ENCODE results near the gene SLC10A7. TPM values are rescaled to one million over a fixed set of nuclear protein-coding genes. Genes with fewer than 3 reads are reported as not detected.

The SLC10A7 gene
- total and polyA plus RNA-seq, 4 donors: 7.3 to 25.6 (median 15.5) TPM

- no peaks in the 10 kb centered on the region for H3K27me3 ChIP-seq (ENCODE audit: control insufficient read depth, insufficient read depth, low read length)
- DNase-seq (ENCODE audit: low read depth in 4 of 6, low spot score in 6 of 6): no peak
- no peaks in the 10 kb centered on the region for H3K9me3 ChIP-seq (ENCODE audit: control insufficient read depth, insufficient read depth, low read length)
- H3K4me1 ChIP-seq (ENCODE audit: control insufficient read depth, insufficient read depth, low read length): no peaks in the 10 kb centered on the region
- H3K36me3 ChIP-seq (ENCODE audit: control insufficient read depth, insufficient read depth, low read length): no peaks in the 10 kb centered on the region
- no peak overlapping the region for H3K27ac ChIP-seq (ENCODE audit: low read depth, low read length)
- no peak overlapping the region for H3K4me3 ChIP-seq (ENCODE audit: low read depth, low read length)
- WGBS (ENCODE audit: insufficient coverage): 100% methylated on average over 2 of the region's 4 CpGs
Measured at GRCh38 chr4:146334862-146335449, 186.8 kb downstream of the SLC10A7 start.

GRCh38 chr4:146333895-146334262 is 187.9 kb downstream of the SLC10A7 start:
- no peak for DNase-seq (ENCODE audit: low read depth in 4 of 6, low spot score in 6 of 6)
- H3K36me3 ChIP-seq (ENCODE audit: control insufficient read depth, insufficient read depth, low read length): no peaks in the 10 kb centered on the region
- 100% methylated on average over 2 of the region's 2 CpGs for WGBS (ENCODE audit: insufficient coverage)
- no peaks in the 10 kb centered on the region for H3K27me3 ChIP-seq (ENCODE audit: control insufficient read depth, insufficient read depth, low read length)
- no peaks in the 10 kb centered on the region for H3K9me3 ChIP-seq (ENCODE audit: control insufficient read depth, insufficient read depth, low read length)
- no peaks in the 10 kb centered on the region for H3K4me1 ChIP-seq (ENCODE audit: control insufficient read depth, insufficient read depth, low read length)
- no peak overlapping the region for H3K4me3 ChIP-seq (ENCODE audit: low read depth, low read length)
- no peak overlapping the region for H3K27ac ChIP-seq (ENCODE audit: low read depth, low read length)

DNA sequence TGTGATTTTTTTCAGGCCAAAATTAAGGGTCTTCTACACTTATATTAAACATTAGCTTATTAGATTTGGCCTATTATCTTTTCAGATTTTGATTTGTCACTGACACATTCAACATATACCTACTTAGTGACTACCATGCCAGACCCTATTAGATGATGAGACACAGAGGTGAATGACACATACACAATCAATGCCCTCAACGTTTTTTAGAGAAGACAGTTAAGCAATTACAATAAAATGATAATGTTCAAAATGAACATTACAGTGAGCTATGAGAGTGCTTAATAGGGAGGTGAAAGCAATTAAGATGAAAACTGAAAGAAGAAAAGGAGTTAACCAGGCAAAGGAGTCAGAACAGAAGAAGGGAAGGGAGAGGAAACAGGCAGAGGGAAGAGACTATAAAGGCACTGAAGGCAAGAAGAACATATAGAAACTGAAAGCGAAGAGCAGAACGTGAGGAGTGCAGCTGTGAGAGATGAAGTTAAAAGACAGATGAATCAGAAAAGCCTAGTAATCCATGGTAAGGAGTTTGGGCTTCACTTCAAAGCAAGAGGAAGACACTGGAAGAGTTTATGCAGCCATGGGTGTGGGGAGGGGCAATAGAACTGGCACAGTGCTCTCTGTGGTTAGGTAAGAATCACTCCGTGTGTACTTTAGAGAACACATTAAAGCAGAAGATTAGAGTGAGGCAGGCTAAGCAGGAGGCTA is 188.4 kb downstream of the SLC10A7 start:
- Histone ChIP-seq H3K9me3 (ENCODE audit: control insufficient read depth, insufficient read depth, low read length) (no peaks in the 10 kb centered on the region), H3K4me3 (ENCODE audit: low read depth, low read length) (no peak overlapping the region), H3K27me3 (ENCODE audit: control insufficient read depth, insufficient read depth, low read length) (no peaks in the 10 kb centered on the region), H3K36me3 (ENCODE audit: control insufficient read depth, insufficient read depth, low read length) (no peaks in the 10 kb centered on the region), H3K27ac (ENCODE audit: low read depth, low read length) (no peak overlapping the region), H3K4me1 (ENCODE audit: control insufficient read depth, insufficient read depth, low read length) (no peaks in the 10 kb centered on the region)
- 78% methylated on average over 3 of the region's 4 CpGs for WGBS (ENCODE audit: insufficient coverage)
- DNase-seq (ENCODE audit: low read depth in 4 of 6, low spot score in 6 of 6): no peak

DNA sequence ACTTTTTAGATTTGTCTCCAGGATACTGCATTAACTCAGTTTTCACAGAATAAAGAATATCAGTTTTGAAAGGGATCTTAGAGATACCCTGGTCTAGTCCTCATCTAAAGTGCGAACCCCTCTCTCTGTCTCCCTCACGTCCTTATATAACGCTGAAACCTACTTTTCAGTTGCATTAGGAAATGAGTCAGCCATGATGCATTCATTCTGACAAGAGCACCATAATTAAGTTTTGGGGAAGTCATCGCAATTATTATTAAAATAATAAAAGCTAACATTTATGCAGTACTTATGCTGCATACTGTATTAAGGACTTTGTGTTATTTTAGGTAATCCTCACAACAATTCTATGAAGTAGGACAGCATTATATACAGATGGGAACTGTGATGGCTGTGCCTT is 191.3 kb downstream of the SLC10A7 start:
- no peak for DNase-seq (ENCODE audit: low read depth in 4 of 6, low spot score in 6 of 6)
- no CpG with 5 or more reads among the region's 4 CpGs for WGBS (ENCODE audit: insufficient coverage)
- Histone ChIP-seq H3K36me3 (ENCODE audit: control insufficient read depth, insufficient read depth, low read length) (no peaks in the 10 kb centered on the region), H3K4me1 (ENCODE audit: control insufficient read depth, insufficient read depth, low read length) (no peaks in the 10 kb centered on the region), H3K4me3 (ENCODE audit: low read depth, low read length) (no peak overlapping the region), H3K27ac (ENCODE audit: low read depth, low read length) (no peak overlapping the region), H3K27me3 (ENCODE audit: control insufficient read depth, insufficient read depth, low read length) (no peaks in the 10 kb centered on the region), H3K9me3 (ENCODE audit: control insufficient read depth, insufficient read depth, low read length) (no peaks in the 10 kb centered on the region)

DNA sequence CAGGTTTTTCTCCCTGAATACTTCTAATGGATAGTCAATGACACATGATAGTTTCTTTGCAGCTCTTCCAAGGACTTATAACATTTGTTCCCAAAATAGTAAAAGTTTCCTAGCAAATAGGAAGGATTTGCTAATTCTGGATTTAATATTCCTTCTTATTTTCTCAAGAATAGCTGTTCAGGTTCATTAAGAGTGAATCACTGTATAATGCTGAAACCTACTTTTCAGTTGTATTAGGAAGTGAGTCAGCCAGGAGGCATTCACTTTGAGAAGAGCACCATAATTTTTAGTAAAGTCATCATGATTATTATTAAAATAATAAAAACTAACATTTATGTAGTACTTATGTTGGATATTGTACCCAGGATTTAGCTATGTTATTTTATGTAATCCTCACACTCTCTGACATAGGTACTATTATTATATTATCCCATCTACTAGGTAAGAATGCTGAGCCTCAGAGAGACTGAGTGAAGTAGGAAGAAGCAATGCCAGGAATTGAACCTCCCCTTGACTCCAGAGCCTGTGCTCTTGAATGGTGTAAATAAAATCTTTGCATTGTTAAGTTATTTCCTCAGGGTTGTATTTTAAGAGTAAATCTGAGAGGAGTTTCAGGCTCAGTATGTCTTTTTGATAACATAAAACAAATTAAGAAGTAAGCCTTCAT is 192.6 kb downstream of the SLC10A7 start:
- H3K27me3 ChIP-seq (ENCODE audit: control insufficient read depth, insufficient read depth, low read length): no peaks in the 10 kb centered on the region
- no peaks in the 10 kb centered on the region for H3K4me1 ChIP-seq (ENCODE audit: control insufficient read depth, insufficient read depth, low read length)
- no peak overlapping the region for H3K27ac ChIP-seq (ENCODE audit: low read depth, low read length)
- H3K9me3 ChIP-seq (ENCODE audit: control insufficient read depth, insufficient read depth, low read length): no peaks in the 10 kb centered on the region
- DNase-seq (ENCODE audit: low read depth in 4 of 6, low spot score in 6 of 6): no peak
- no peak overlapping the region for H3K4me3 ChIP-seq (ENCODE audit: low read depth, low read length)
- H3K36me3 ChIP-seq (ENCODE audit: control insufficient read depth, insufficient read depth, low read length): no peaks in the 10 kb centered on the region

DNA sequence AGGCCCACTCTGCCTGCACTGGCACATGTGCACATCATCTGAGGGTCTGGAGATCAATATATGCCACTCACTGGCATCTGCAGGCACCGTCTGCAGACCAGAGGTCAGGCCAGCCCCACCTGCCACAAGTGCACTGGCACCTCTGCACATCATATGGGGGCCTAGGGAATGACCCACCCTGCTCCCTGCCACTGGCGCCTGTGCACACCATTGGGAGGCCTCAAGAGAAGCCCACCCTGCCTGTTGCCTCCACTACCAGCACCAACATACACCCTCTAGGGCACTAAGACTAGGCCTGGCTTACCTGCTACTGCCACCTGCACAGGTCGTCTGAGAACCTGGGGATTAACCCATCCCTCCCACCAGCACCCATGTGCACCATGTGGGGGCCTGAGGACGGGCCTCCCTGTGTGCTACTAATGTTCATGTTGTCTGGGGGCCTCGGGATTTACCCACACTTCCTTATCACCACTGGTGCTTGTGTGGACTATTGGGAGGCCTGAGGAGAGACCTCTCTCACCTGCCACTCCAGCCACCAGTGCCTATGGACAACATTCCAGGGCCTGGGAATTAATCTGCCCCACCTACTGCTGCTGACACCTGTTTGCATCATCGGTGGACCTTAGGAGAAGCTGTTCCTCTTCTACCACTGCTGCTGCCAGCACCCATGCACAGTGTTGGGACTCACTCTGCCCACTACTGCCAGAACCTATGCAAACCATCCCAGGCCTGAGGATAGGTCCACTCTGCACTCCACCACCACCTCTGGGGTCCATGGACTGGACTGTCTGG is 193.7 kb downstream of the SLC10A7 start:
- Histone ChIP-seq H3K9me3 (ENCODE audit: control insufficient read depth, insufficient read depth, low read length) (no peaks in the 10 kb centered on the region), H3K27me3 (ENCODE audit: control insufficient read depth, insufficient read depth, low read length) (no peaks in the 10 kb centered on the region), H3K4me3 (ENCODE audit: low read depth, low read length) (no peak overlapping the region), H3K27ac (ENCODE audit: low read depth, low read length) (no peak overlapping the region), H3K36me3 (ENCODE audit: control insufficient read depth, insufficient read depth, low read length) (no peaks in the 10 kb centered on the region), H3K4me1 (ENCODE audit: control insufficient read depth, insufficient read depth, low read length) (no peaks in the 10 kb centered on the region)
- WGBS (ENCODE audit: insufficient coverage): 99% methylated on average over 4 of the region's 6 CpGs
- no peak for DNase-seq (ENCODE audit: low read depth in 4 of 6, low spot score in 6 of 6)

DNA sequence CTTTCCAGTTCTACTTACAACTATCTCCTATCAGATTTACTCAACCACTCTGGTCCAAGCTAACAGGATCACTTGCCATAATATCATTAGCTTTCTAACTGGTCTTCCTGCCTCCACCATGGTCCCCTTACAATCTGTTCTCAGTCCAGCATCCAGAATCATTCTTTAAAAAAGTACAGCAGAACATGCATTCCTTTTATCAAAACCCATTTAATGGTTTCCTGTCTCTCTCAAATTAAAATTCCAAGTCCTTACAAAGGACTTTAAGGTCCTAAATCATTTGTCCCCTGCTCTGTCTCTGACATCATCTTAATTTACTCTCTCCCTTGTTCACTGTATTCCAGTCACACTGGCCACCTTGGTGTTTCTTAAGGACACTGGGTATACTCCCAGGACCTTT is 202.8 kb downstream of the SLC10A7 start:
- Histone ChIP-seq H3K36me3 (ENCODE audit: control insufficient read depth, insufficient read depth, low read length) (no peaks in the 10 kb centered on the region), H3K4me1 (ENCODE audit: control insufficient read depth, insufficient read depth, low read length) (no peaks in the 10 kb centered on the region), H3K9me3 (ENCODE audit: control insufficient read depth, insufficient read depth, low read length) (no peaks in the 10 kb centered on the region), H3K27me3 (ENCODE audit: control insufficient read depth, insufficient read depth, low read length) (no peaks in the 10 kb centered on the region), H3K27ac (ENCODE audit: low read depth, low read length) (no peak overlapping the region), H3K4me3 (ENCODE audit: low read depth, low read length) (no peak overlapping the region)
- no peak for DNase-seq (ENCODE audit: low read depth in 4 of 6, low spot score in 6 of 6)

DNA sequence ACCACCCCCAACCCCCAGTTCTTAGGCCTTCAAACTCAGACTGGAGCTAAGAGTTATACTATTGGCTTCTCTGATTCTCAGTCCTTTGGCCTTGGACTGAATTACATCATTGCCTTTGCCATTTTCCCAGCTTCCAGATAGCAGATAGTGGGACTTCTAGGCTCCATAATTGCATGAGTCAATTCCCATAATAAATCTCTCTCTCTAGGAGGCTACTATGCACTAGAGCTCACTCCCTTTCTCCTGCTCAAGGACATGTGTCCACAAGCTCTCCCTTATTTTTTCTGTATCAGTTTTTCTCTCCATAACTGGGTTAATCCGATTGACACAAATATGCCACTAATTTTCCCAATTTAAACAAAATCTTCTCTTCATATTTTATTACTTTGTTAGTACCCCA is 204.0 kb downstream of the SLC10A7 start:
- Histone ChIP-seq H3K4me1 (ENCODE audit: control insufficient read depth, insufficient read depth, low read length) (no peaks in the 10 kb centered on the region), H3K4me3 (ENCODE audit: low read depth, low read length) (no peak overlapping the region), H3K27ac (ENCODE audit: low read depth, low read length) (no peak overlapping the region), H3K36me3 (ENCODE audit: control insufficient read depth, insufficient read depth, low read length) (no peaks in the 10 kb centered on the region), H3K27me3 (ENCODE audit: control insufficient read depth, insufficient read depth, low read length) (no peaks in the 10 kb centered on the region), H3K9me3 (ENCODE audit: control insufficient read depth, insufficient read depth, low read length) (no peaks in the 10 kb centered on the region)
- WGBS (ENCODE audit: insufficient coverage): 100% methylated on average over 1 of the region's 1 CpG
- DNase-seq (ENCODE audit: low read depth in 4 of 6, low spot score in 6 of 6): no peak

DNA sequence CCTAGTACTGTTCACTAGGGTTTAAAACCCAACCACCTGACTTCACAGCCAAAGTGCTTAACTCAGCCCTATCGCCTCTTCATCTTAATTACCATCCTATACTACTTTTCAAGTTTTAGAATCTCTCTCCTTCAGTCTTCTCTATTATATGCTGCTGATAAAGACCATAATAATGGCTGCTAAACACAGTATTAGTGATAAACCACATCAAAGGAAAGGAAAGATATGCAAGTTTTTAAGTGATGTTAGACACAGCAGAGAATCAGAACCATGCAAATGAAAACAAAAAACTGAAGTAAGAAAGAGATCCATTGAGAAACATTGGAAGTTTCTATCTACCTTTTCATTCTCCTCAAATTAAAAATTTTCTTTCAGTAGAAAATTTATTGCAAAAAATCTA is 206.6 kb downstream of the SLC10A7 start:
- WGBS (ENCODE audit: insufficient coverage): no CpG with 5 or more reads among the region's 1 CpG
- no peak for DNase-seq (ENCODE audit: low read depth in 4 of 6, low spot score in 6 of 6)
- Histone ChIP-seq H3K36me3 (ENCODE audit: control insufficient read depth, insufficient read depth, low read length) (no peaks in the 10 kb centered on the region), H3K4me1 (ENCODE audit: control insufficient read depth, insufficient read depth, low read length) (no peaks in the 10 kb centered on the region), H3K27me3 (ENCODE audit: control insufficient read depth, insufficient read depth, low read length) (no peaks in the 10 kb centered on the region), H3K4me3 (ENCODE audit: low read depth, low read length) (no peak overlapping the region), H3K9me3 (ENCODE audit: control insufficient read depth, insufficient read depth, low read length) (no peaks in the 10 kb centered on the region), H3K27ac (ENCODE audit: low read depth, low read length) (no peak overlapping the region)
